Adrenal gland (tissue), 12 donors: ENCODE results near the gene ATP8A2. TPM values are rescaled to one million over a fixed set of nuclear protein-coding genes. Genes with fewer than 3 reads are reported as not detected.

Experiments used
- DNase-seq, 7 donors: peaks; one replicate each; pipeline ENCODE4 v3.0.0-alpha.2; 2019 to 2020
- H3K27ac ChIP-seq, 5 donors: fragments of 200-600 bp; sonication (generic) in 4 of 5; 1 replicate in 3 of 5; 2 replicates in 2 of 5; pipeline versions ENCODE4 v1.5.1 to v1.8.0; 2016 to 2020; ENCODE audit warnings: mild to moderate bottlenecking in 1 of 5
- H3K27me3 ChIP-seq: fragments of 200-600 bp; 2 replicates; pipeline ENCODE4 v1.8.0; 2021
- H3K36me3 ChIP-seq, 2 donors: fragments of 200-600 bp; replicated peaks in 1 of 2; 1 replicate in 1 of 2; 2 replicates in 1 of 2; pipeline versions ENCODE4 v1.5.1 to v1.8.0; 2018 to 2022
- H3K4me1 ChIP-seq, 2 donors: fragments of 200-600 bp; replicated peaks in 1 of 2; 1 replicate in 1 of 2; 2 replicates in 1 of 2; pipeline versions ENCODE4 v1.5.1 to v1.8.0; 2018 to 2021
- H3K4me3 ChIP-seq, 4 donors: fragments of 200-600 bp; sonication (generic) in 3 of 4; one replicate each; pipeline ENCODE4 v1.5.1; 2016 to 2018
- H3K9me3 ChIP-seq, 3 donors: fragments of 200-600 bp; sonication (generic) in 1 of 3; replicated peaks in 1 of 3; 1 replicate in 2 of 3; 2 replicates in 1 of 3; pipeline versions ENCODE4 v1.5.1 to v1.8.0; 2016 to 2021
- CTCF ChIP-seq, 6 experiments: fragments of 450-650 bp in 4 of 6; fragments of 200-600 bp in 2 of 6; sonication (generic) in 1 of 6; IDR thresholded peaks; 1 replicate in 5 of 6; 2 replicates in 1 of 6; pipeline versions ENCODE4 v1.5.1 to v1.8.0; 2016 to 2021; ENCODE audit warnings: antibody characterized with exemption in 6 of 6, mild to moderate bottlenecking in 2 of 6, moderate library complexity in 1 of 6
- POLR2A ChIP-seq, 2 donors: fragments of 450-650 bp; IDR thresholded peaks; one replicate each; pipeline ENCODE4 v1.6.1; 2017; ENCODE audit warnings: antibody characterized with exemption in 2 of 2, mild to moderate bottlenecking in 2 of 2, moderate library complexity in 1 of 2
- WGBS, 4 donors: extraction: QIAGEN DNeasy Blood & Tissue Kit in 2 of 4; methylation state at CpG; one replicate each; pipeline versions ENCODE4 v1.1.5 to v1.1.7; 2013 to 2017; 5-methylcytosine and 5-hydroxymethylcytosine counted together
- intact Hi-C, 2 donors: fragments of 100-400 bp; cut with DNase I; formaldehyde crosslinking; loops; one replicate each; pipeline versions ENCODE4 v1.14.1 to v1.15.0; 2022 to 2023
- polyA plus RNA-seq, 3 donors: library from polyadenylated mRNA; stranded (reverse); fragments of 200-250 nt in 2 of 3; fragments of 350-450 nt in 1 of 3; fragmentation: Illumina TruSeq in 1 of 3; extraction: RNeasy Lipid Tissue Mini Kit (QIAGEN cat#74804) in 1 of 3; gene quantifications; one replicate each; pipeline ENCODE4 v1.2.3, GENCODE V29; 2013 to 2014
- total RNA-seq, 9 donors: library from RNA; depleted of rRNA in 4 of 9; stranded (reverse); fragments of >200 nt in 4 of 9; fragments of 120-200 nt in 1 of 9; fragmentation: NEBNext Ultra II Directional in 1 of 9; extraction: Animal tissue kit (Norgen Biotek cat#: 25700) in 1 of 9; gene quantifications; one replicate each; pipeline versions ENCODE4 v1.1.0 to v1.2.4, GENCODE V29; 2013 to 2023
- donor health status: healthy with polysubstance abuse.
- donor health status: Bipolar disorder and iron deficiency.
- donor health status: DM: yes; HTN: yes; CAD: no.
- donor health status: DM: no; HTN: no; CAD: no.
- donor health status: DM: no; HTN: no; CAD: no.
- donor health status: DM: yes; HTN: yes; CAD: no.

The ATP8A2 gene
- total and polyA plus RNA-seq, 12 donors: 0.77 to 14.0 (median 4.3) TPM

GRCh38 chr13:25860862-25861261 is 489.1 kb downstream of the ATP8A2 start:
- Histone ChIP-seq H3K27ac (no peak overlapping the region), H3K4me1 (no peaks in the 10 kb centered on the region), H3K36me3 (no peaks in the 10 kb centered on the region), H3K27me3 (no peaks in the 10 kb centered on the region), H3K9me3 (no peaks in the 10 kb centered on the region), H3K4me3 (no peak overlapping the region)
- DNase-seq: no peak
- intact Hi-C loops: no loop called here
- 84 to 92% (median 87%) methylated on average over 3 of the region's 3 CpGs for WGBS, 4 donors
- TF ChIP-seq CTCF (IDR thresholded peaks at IDR 0.05) (no peak), POLR2A (IDR thresholded peaks at IDR 0.05) (no peak)

- intact Hi-C loops: no loop called here
- Histone ChIP-seq H3K4me1 (no peaks in the 10 kb centered on the region), H3K36me3 (no peaks in the 10 kb centered on the region), H3K27me3 (no peaks in the 10 kb centered on the region), H3K9me3 (no peaks in the 10 kb centered on the region), H3K4me3 (no peak overlapping the region), H3K27ac (no peak overlapping the region)
- no peak for TF ChIP-seq CTCF (IDR thresholded peaks at IDR 0.05)
- no peak for TF ChIP-seq POLR2A (IDR thresholded peaks at IDR 0.05)
- no peak for DNase-seq
- 64 to 75% (median 72%) methylated on average over 4 of the region's 4 CpGs for WGBS, 4 donors
Measured at GRCh38 chr13:25862156-25862555, 490.4 kb downstream of the ATP8A2 start.

DNA sequence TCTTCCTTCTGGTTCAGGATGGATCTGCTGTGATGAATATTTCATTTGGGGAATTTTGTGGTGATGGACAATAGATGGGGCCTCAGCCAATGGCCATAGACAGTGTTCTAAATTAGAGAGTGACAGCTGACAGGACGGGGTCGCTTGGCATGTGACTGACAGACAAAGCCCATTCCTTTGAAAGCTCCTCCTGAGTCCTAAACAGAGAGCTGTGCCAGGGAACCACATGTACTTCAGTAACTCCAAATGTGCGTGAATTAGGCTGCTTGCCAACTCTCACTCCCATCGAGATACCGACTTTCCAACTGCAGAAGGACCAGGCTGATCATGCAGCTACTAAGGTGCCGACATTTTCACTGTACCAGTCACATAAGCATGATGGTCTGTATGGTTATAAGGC is 492.3 kb downstream of the ATP8A2 start:
- 71 to 86% (median 83%) methylated on average over 4 to 6 of the region's 6 CpGs for WGBS, 4 donors
- Histone ChIP-seq H3K36me3 (no peaks in the 10 kb centered on the region), H3K4me1 (no peaks in the 10 kb centered on the region), H3K27ac (no peak overlapping the region), H3K4me3 (no peak overlapping the region), H3K27me3 (no peaks in the 10 kb centered on the region), H3K9me3 (no peaks in the 10 kb centered on the region)
- no peak for TF ChIP-seq POLR2A (IDR thresholded peaks at IDR 0.05)
- TF ChIP-seq CTCF (IDR thresholded peaks at IDR 0.05): no peak
- DNase-seq: no peak
- intact Hi-C loops: no loop called here

GRCh38 chr13:25864936-25865335 is 493.2 kb downstream of the ATP8A2 start:
- DNase-seq: no peak
- WGBS, 4 donors: 83 to 94% (median 87%) methylated on average over 1 of the region's 1 CpG
- Histone ChIP-seq H3K9me3 (no peaks in the 10 kb centered on the region), H3K4me3 (no peak overlapping the region), H3K27ac (no peak overlapping the region), H3K27me3 (no peaks in the 10 kb centered on the region), H3K36me3 (no peaks in the 10 kb centered on the region), H3K4me1 (no peaks in the 10 kb centered on the region)
- TF ChIP-seq POLR2A (IDR thresholded peaks at IDR 0.05): no peak
- no peak for TF ChIP-seq CTCF (IDR thresholded peaks at IDR 0.05)
- intact Hi-C loops: no loop called here
